Cardiac septum (tissue), 1 donor: ENCODE results near the gene KRTAP4-16. TPM values are rescaled to one million over a fixed set of nuclear protein-coding genes. Genes with fewer than 3 reads are reported as not detected.
"Not testable (repeated sequence)": the region's sequence is repeated elsewhere in the genome, so short reads cannot be mapped to it uniquely, and the experiment has no call there.

ENCODE experiments used
- DNase-seq: peaks from one replicate; pipeline ENCODE4 v3.0.0-alpha.2; 2020; ENCODE audit warnings: low spot score
- intact Hi-C: fragments of 100-400 bp; cut with DNase I; formaldehyde crosslinking; loops from one replicate; pipeline ENCODE4 v1.14.0; 2022
- total RNA-seq: library from RNA; stranded (reverse); fragmentation: NEBNext Ultra II Directional; extraction: Animal tissue kit (Norgen Biotek cat#: 25700); gene quantifications from one replicate; pipeline ENCODE4 v1.2.1, GENCODE V29; 2021
- donor health status: DM: no; HTN: no; CAD: no.

The KRTAP4-16 gene
- total RNA-seq, 1 donor from 2014 or later: not detected

DNA sequence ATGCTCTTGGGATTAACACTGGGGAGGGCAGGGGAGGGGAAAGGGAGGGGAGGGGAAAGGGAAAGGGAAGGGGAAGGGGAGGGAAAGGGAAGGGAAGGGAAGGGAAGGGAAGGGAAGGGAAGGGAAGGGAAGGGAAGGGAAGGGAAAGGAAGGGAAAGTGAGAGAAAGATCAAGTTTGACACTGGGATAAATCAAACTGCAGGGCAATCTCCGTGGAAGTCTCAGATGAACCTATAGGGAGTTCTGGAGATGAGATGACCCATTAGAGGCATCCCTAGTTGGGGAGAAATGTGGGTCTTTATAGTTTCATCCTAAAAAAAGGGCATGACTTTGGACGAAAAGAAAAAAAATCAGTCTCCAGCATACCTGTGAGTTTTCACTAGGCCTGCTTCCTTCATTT lies 19.7 kb upstream of the KRTAP4-16 start:
- DNase-seq: no peak
- intact Hi-C loops: no loop called here

DNA sequence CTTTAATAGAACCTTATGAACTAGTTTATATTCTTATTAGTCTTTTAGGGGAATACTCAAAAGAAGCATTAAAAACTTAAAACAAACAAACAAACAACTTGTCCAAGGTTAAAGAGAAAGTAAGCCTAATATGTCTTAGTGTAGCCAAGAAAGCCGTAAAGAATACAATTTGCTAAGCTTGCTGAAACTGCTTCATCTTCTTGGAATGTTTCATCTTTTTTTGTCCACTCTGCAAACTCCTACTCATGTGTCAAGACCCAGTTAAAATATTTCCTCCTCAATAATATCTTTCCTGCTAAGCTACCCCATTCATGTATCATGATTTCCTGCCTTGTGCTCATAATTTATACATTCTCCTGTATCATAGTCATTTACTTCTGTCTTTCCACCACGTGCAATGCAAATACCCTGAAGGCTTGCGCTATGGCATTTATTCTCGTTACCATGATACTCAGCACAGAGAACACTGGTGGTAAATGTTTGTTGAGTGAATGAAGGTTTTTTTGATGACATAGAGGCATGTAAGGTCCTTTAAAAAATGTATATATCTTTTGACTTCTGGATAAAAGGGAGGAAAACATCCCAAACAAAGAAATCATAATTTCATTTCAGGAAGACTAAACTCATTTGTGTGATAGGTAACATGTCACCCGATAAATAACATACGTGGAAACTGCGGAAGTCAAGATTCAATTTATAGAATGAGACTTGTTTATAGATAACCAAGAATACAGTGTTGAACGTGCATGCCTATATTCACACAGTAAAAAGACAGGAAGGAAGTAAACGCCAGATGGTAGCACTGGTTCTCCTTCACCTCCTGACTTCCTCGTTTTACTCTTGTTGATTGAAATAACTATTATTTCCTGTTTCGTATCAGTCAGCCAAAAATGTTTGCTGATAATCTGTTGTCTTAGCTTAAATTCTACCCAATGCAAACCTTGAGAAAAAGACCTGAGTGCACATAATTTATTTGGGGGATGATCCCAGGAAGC lies 18.0 kb upstream of the KRTAP4-16 start:
- intact Hi-C loops: not testable (repeated sequence)

DNA sequence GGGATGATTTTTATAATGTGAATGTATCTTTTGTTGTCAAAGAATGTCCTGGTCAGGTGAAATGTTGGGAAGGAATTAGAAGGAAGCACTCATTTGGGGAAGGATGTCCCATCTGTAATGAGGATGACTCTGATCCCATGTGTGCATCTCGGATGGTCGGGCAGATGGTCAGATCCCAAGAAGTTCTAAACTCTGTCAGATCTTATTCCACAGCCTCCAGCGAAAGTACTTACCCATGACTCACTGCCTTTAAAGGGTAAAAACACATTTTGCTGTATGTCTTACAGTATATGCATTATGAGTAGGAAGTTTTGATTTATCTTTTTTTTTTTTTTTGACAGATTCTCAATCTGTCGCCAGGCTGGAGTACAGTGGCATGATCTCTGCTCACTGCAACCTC lies 16.7 kb upstream of the KRTAP4-16 start:
- intact Hi-C loops: no loop called here
- no peak for DNase-seq

More for the DNA sequence above, 18.0 kb upstream of the KRTAP4-16 start:
- DNase-seq: not testable (repeated sequence)

DNA sequence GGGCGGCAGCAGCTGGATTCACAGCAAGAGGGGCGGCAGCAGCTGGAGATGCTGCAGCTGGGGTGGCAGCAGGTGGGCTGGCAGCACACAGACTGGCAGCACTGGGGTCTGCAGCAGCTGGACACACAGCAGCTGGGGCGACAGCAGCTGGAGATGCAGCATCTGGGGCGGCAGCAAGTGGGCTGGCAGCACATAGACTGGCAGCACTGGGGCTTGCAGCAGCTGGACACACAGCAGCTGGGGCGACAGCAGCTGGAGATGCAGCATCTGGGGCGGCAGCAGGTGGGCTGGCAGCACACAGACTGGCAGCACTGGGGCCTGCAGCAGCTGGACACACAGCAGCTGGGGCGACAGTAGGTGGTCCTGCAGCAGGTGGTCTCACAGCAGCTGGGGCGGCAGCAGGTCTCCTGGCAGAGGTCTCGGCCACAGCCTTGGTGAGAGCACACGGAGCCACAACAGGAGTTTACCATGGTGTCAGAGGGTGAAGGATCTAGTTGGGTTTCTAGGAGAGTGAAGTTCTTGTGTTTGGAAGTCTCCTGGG lies 15.9 kb upstream of the KRTAP4-16 start, which contains the start of gene KRTAP4-11:
KRTAP4-11 (minus strand) TSS at position 528 of the 541 bp plus-strand sequence; CDS start at position 470, 58 bp downstream.
- DNase-seq, intact Hi-C loops: not testable (repeated sequence)

DNA sequence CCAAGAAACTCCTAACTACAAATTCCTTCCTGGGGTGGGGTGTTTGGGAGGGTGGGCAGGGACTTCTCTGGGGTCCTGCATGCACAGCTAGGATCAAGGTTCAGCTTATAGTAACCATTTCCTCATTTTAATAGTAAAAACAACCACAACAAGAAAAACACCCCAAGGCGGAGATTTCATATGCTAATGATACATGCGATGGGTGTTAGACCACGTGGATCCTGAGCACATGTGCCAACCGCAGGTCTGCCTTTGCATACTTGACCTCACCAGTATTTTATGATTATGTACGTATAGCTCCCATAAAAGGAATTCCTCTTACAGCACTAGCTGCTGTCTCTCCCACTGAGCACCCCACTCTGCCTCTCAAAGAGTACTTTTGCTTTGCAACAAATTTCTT lies 14.3 kb upstream of the KRTAP4-16 start:
- intact Hi-C loops: no loop called here
- no peak for DNase-seq

DNA sequence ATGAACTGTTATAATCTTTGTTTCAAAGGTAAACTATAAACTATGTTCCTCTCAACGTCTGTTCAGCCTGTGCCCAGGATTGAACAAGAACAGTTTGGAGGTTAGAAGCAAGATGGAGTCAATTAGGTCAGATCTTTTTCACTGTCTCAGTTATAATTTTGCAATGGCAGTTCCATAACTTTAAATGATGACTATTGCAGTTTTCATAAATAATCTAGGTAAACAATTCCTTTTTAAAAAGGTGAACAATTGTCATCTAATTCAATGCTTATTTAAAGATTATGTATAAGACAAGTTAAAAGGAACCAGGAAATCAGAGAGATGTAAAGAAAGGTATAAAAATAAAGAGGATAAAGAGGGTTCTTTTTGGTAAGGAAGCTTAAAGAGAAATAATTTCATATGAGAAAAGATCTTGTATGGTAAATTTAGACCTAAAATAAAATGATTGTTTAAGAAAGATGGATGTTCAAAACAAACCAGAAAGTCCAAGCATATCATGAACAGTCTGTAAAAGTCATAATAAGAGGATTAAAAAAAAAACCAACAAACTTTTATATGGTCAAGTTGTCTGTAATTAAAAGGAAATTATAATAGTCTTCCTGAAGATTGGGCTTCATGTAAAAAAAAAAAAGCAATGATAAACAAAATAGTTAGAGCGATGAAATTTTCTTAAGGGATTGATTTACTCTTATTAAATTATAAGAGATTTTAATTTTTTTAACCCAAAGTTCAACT lies 9.3 kb upstream of the KRTAP4-16 start:
- intact Hi-C loops: no loop called here
- no peak for DNase-seq

DNA sequence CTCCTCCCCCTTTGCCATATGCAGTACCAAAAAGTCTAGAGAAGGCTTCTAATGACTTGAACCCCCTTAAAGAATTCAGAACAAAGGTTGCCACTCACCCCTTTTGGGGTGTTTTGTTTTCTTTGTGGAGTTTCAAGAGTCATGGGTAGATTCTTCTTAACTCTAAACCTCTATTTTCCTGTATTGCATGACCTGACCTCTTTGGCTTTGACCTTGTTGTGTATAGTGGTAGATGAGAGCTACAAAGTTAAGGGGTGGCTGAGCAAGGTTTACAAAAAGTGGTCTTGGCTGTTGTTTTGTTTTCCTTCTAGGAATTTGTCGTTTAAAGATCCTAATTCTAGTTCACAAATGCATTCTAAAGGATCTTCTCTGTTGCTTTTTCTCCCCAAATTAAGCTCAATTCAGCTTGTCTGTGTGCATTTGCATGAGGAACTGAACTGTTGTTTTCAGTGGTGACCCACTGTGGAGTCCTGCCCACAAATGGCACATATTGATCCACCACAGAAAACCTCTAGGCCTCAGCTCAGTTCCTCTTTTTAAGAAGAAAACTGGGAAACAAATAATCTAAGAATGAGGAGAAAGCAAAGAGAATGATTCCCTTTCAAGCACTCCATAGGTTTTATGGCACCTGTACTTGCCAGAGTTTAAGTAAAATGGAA lies 6.8 kb upstream of the KRTAP4-16 start:
- intact Hi-C loops, DNase-seq: not testable (repeated sequence)

DNA sequence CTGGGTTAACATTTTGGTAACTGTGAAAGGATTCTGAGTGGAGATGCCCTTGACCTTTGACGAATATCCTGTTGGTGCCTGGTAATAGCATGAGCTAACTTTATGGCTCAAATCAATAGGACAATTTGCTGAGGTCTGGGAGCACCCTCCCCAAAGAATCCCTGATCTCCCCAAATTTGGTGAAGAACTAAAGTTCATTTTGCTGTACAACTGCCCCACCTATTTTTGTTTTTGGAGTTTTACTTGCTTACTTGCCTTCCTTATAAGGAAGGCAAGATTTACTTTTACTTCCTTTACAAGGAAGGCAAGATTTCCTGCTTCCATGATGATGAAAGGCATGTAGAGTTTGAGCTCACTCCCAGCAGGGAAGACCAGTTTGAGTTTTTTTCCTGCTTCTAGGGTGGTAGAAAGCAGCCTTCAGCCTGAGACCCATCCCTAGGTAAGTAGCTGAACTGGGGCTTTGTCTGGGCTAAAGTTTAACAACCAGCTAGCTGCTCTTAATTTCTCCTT lies 6.0 kb upstream of the KRTAP4-16 start:
- intact Hi-C loops: no loop called here
- DNase-seq: no peak

DNA sequence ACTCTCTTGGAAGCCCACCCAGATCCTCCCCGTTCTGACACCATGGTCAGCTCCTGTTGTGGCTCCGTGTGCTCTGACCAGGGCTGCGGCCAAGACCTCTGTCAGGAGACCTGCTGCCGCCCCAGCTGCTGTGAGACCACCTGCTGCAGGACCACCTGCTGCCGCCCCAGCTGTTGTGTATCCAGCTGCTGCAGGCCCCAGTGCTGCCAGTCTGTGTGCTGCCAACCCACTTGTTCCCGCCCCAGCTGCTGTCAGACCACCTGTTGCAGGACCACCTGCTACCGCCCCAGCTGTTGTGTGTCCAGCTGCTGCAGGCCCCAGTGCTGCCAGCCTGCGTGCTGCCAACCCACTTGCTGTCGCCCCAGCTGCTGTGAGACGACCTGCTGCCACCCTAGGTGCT lies 3.3 kb upstream of the KRTAP4-16 start, which contains the start of gene KRTAP4-9:
KRTAP4-9 (plus strand) TSS at position 43 of the 400 bp plus-strand sequence; CDS start at position 43, 0 bp downstream.
- intact Hi-C loops, DNase-seq: not testable (repeated sequence)

DNA sequence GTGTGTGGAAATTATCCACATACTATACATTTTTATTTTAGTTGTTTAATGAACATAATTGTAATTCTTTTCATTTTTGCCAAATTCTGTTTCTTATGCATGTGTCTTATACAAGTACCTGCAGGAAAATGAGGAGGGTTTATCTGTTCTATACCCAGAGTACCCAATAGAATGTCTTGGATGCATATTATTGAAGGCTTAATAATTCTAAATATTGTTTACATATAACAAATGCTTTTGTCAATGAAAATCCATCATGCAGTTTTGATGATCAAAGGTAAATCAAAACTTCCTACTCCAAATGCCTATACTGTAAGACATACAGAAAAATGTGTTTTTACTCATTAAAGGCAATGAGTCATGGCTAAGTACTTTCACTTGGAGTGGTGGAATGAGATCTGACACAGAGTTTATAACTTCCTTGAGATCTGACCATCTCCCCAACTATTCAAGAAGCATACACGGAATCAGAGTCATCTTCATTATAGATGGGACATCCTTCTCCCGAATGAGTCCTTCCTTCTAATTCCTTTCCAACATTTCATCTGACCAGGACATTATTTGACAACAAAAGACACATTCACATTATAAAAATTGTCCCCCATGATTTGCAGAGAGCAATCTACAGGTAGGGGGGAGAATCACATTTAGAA lies 2.5 kb upstream of the KRTAP4-16 start:
- intact Hi-C loops: not testable (repeated sequence)

DNA sequence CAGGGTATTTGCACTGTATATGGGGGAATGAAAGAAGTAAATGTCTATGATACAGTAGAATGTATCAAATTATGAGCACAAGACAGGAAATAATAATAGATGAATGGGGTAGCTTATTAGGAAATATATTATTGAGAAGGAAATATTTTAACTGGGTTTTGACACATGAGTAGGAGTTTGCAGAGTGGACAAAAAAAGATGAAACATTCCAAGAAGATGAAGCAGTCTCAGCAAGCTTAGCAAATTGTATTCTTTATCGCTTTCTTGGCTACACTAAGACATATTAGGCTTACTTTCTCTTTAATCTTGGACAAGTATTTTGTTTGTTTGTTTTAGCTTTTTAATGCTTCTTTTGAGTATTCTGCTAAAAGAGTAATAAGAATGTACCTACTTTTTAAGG lies 1.9 kb upstream of the KRTAP4-16 start:
- intact Hi-C loops: no loop called here
- no peak for DNase-seq

More for the DNA sequence above, 2.5 kb upstream of the KRTAP4-16 start:
- not testable (repeated sequence) for DNase-seq

DNA sequence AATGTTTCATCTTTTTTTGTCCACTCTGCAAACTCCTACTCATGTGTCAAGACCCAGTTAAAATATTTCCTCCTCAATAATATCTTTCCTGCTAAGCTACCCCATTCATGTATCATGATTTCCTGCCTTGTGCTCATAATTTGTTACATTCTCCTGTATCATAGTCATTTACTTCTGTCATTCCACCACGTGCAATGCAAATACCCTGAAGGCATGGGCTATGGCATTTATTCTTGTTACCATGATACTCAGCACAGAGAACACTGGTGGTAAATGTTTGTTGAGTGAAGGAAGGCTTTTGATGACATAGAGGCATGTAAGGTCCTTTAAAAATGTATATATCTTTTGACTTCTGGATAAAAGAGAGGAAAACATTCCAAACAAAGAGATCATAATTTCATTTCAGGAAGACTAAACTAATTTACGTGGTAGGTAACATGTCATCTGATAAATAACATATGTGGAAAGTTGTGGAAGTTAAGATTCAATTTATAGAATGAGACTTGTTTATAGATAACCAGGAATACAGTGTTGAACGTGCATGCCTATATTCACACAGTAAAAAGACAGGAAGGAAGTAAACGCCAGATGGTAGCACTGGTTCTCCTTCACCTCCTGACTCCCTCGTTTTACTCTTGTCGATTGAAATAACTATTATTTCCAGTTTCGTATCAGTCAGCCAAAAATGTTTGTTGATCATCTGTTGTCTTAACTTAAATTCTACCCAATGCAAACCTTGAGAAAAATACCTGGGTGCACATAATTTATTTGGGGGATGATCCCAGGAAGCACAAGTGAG lies 2.1 kb downstream of the KRTAP4-16 start:
- DNase-seq, intact Hi-C loops: not testable (repeated sequence)

DNA sequence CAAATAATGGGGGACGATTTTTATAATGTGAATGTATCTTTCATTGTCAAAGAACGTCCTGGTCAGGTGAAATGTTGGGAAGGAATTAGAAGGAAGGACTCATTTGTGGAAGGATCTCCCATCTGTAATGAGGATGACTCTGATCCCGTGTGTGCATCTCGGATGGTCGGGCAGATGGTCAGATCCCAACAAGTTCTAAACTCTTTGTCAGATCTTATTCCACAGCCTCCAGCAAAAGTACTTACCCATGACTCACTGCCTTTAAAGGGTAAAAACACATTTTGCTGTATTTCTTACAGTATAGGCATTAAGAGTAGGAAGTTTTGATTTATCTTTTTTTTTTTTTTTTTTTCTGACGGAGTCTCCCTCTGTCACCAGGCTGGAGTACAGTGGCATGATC lies 3.5 kb downstream of the KRTAP4-16 start:
- intact Hi-C loops: no loop called here
- no peak for DNase-seq

DNA sequence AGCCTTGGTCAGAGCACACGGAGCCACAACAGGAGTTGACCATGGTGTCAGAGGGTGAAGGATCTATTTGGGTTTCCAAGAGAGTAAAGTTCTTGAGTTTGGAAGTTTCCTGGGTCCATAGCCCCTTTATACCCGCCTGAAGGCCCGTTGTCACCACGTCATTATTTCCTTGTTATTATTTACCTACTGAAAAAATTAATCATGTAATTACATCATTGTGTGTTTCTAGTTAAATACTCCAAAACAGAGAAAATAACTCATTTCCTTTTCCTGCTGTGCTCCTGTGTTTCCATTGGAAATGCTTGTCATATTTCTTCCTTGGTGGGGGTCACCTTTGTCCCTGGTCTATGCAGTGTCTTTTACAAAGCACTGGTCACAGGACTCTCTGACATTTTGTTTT lies 4.0 kb downstream of the KRTAP4-16 start, which contains the start of gene KRTAP4-8:
KRTAP4-8 (minus strand) TSS at position 101 of the 400 bp plus-strand sequence; CDS start at position 43, 58 bp downstream.
- DNase-seq: no peak
- intact Hi-C loops: no loop called here

DNA sequence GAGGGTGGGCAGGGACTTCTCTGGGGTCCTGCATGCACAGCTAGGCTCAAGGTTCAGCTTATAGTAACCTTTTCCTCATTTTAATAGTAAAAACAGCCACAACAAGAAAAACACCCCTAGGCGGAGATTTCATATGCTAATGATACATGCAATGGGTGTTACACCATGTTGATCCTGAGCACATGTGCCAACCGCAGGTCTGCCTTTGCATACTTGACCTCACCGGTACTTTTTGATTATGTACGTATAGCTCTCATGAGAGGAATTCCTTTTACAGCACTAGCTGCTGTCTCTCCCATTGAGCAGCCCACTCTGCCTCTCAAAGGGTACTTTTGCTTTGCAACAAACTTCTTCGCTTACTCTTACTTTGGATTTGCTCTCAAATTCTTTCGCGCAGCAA lies 6.0 kb downstream of the KRTAP4-16 start:
- intact Hi-C loops: no loop called here
- DNase-seq: no peak

DNA sequence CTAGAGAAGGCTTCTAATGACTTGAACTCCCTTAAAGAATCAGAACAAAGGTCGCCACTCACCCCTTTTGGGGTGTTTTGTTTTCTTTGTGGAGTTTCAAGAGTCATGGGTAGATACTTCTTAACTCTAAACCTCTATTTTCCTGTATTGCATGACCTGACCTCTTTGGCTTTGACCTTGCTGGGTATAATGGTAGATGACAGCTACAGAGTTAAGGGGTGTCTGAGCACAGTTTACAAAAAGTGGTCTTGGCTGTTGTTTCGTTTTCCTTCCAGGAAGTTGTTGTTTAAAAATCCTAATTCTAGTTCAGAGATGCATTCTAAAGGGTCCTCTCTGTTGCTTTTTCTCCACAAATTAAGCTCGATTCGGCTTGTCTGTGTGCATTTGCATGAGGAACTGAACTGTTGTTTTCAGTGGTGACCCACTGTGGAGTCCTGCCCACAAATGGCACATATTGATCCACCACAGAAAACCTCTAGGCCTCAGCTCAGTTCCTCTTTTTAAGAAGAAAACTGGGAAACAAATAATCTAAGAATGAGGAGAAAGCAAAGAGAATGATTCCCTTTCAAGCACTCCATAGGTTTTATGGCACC lies 13.2 kb downstream of the KRTAP4-16 start:
- DNase-seq, intact Hi-C loops: not testable (repeated sequence)

DNA sequence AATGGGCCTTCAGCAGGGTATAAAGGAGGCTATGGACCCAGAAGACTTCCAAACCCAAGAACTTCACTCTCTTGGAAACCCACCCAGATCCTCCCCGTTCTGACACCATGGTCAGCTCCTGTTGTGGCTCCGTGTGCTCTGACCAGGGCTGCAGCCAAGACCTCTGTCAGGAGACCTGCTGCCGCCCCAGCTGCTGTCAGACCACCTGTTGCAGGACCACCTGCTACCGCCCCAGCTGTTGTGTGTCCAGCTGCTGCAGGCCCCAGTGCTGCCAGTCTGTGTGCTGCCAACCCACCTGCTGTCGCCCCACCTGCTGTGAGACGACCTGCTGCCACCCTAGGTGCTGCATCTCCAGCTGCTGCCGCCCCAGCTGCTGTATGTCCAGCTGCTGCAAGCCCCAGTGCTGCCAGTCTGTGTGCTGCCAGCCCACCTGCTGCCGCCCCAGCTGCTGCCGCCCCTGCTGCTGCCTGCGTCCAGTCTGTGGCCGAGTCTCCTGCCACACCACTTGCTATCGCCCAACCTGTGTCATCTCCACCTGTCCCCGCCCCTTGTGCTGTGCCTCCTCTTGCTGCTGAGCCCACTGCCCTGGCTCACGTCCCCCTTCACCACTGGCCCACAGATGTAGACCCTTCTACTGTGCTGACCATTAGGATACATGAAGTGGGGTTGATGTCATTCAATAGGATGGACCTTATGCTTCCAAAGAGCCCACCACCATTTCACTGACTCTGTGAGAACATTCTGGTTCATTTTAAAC lies 17.7 kb downstream of the KRTAP4-16 start, which contains the start of gene KRTAP4-7:
KRTAP4-7 (plus strand) TSS at position 51 of the 757 bp plus-strand sequence; CDS start at position 108, 57 bp downstream.
- DNase-seq, intact Hi-C loops: not testable (repeated sequence)
